ENCODE results near the gene PRMT9. TPM values are rescaled to one million over a fixed set of nuclear protein-coding genes. Genes with fewer than 3 reads are reported as not detected.

Gene PRMT9
- total RNA-seq, 1 experiment from 2014 or later: 21.7 TPM

- Histone ChIP-seq H2AFZ (ENCODE audit: low read length) (no peak overlapping the region), H3K9me2 (replicated peaks; ENCODE audit: insufficient read depth, low read length) (no peaks in the 10 kb centered on the region), H3K36me3 (ENCODE audit: insufficient read depth, low read length) (no peaks in the 10 kb centered on the region), H3K27me3 (ENCODE audit: low read length) (no peaks in the 10 kb centered on the region), H3K4me1 (ENCODE audit: low read length) (no peaks in the 10 kb centered on the region), H3K9me3 (ENCODE audit: low read length) (no peaks in the 10 kb centered on the region), H3K79me2 (ENCODE audit: low read length) (no peaks in the 10 kb centered on the region), H3K9ac (ENCODE audit: low read length) (no peak overlapping the region), H3K4me3 (ENCODE audit: low read length) (no peak overlapping the region), H4K20me1 (ENCODE audit: insufficient read depth, low read depth, low read length) (no peaks in the 10 kb centered on the region), H3K4me2 (ENCODE audit: low read depth, low read length, poor library complexity, severe bottlenecking) (no peak overlapping the region), H3K27ac (ENCODE audit: low read length) (no peak overlapping the region)
- no peak for DNase-seq
Measured at GRCh38 chr4:147599769-147600168, 84.2 kb downstream of the PRMT9 start.

GRCh38 chr4:147599206-147599605 is 84.8 kb downstream of the PRMT9 start:
- Histone ChIP-seq H4K20me1 (ENCODE audit: insufficient read depth, low read depth, low read length) (no peaks in the 10 kb centered on the region), H3K9me2 (replicated peaks; ENCODE audit: insufficient read depth, low read length) (no peaks in the 10 kb centered on the region), H3K27ac (ENCODE audit: low read length) (no peak overlapping the region), H3K79me2 (ENCODE audit: low read length) (no peaks in the 10 kb centered on the region), H3K9me3 (ENCODE audit: low read length) (no peaks in the 10 kb centered on the region), H3K4me2 (ENCODE audit: low read depth, low read length, poor library complexity, severe bottlenecking) (no peak overlapping the region), H3K4me3 (ENCODE audit: low read length) (no peak overlapping the region), H3K4me1 (ENCODE audit: low read length) (no peaks in the 10 kb centered on the region), H3K36me3 (ENCODE audit: insufficient read depth, low read length) (no peaks in the 10 kb centered on the region), H2AFZ (ENCODE audit: low read length) (no peak overlapping the region), H3K27me3 (ENCODE audit: low read length) (no peaks in the 10 kb centered on the region), H3K9ac (ENCODE audit: low read length) (no peak overlapping the region)
- DNase-seq: no peak

GRCh38 chr4:147597561-147597960 is 86.4 kb downstream of the PRMT9 start:
- Histone ChIP-seq H3K4me2 (ENCODE audit: low read depth, low read length, poor library complexity, severe bottlenecking) (no peak overlapping the region), H3K4me3 (ENCODE audit: low read length) (no peak overlapping the region), H4K20me1 (ENCODE audit: insufficient read depth, low read depth, low read length) (no peaks in the 10 kb centered on the region), H3K27ac (ENCODE audit: low read length) (no peak overlapping the region), H2AFZ (ENCODE audit: low read length) (no peak overlapping the region), H3K4me1 (ENCODE audit: low read length) (no peaks in the 10 kb centered on the region), H3K36me3 (ENCODE audit: insufficient read depth, low read length) (no peaks in the 10 kb centered on the region), H3K27me3 (ENCODE audit: low read length) (no peaks in the 10 kb centered on the region), H3K9ac (ENCODE audit: low read length) (no peak overlapping the region), H3K9me3 (ENCODE audit: low read length) (no peaks in the 10 kb centered on the region), H3K79me2 (ENCODE audit: low read length) (no peaks in the 10 kb centered on the region), H3K9me2 (replicated peaks; ENCODE audit: insufficient read depth, low read length) (no peaks in the 10 kb centered on the region)
- no peak for DNase-seq

GRCh38 chr4:147596981-147597380 is 87.0 kb downstream of the PRMT9 start:
- Histone ChIP-seq H3K4me3 (ENCODE audit: low read length) (no peak overlapping the region), H4K20me1 (ENCODE audit: insufficient read depth, low read depth, low read length) (no peaks in the 10 kb centered on the region), H3K27ac (ENCODE audit: low read length) (no peak overlapping the region), H3K9ac (ENCODE audit: low read length) (no peak overlapping the region), H3K79me2 (ENCODE audit: low read length) (no peaks in the 10 kb centered on the region), H3K9me3 (ENCODE audit: low read length) (no peaks in the 10 kb centered on the region), H3K4me2 (ENCODE audit: low read depth, low read length, poor library complexity, severe bottlenecking) (no peak overlapping the region), H2AFZ (ENCODE audit: low read length) (no peak overlapping the region), H3K27me3 (ENCODE audit: low read length) (no peaks in the 10 kb centered on the region), H3K36me3 (ENCODE audit: insufficient read depth, low read length) (no peaks in the 10 kb centered on the region), H3K4me1 (ENCODE audit: low read length) (no peaks in the 10 kb centered on the region), H3K9me2 (replicated peaks; ENCODE audit: insufficient read depth, low read length) (no peaks in the 10 kb centered on the region)
- DNase-seq: no peak

DNA sequence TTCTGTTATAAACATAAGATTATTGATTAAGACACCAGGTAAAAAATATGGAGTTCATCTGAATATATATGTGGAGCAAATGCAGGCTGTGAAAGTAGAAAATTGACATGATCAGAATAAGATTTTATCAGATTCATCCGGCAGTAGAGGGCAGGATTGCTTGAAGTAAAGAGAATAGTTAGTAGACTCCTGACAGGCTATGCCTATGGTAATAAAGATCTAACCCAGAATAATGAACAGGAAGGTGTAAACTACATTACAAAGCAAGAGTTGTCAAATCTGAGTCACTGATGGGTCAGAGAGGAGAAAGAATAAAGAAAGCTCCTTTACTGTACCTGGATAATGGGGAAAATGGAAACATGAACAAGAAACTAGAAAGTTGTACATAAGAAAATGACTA is 87.6 kb downstream of the PRMT9 start:
- H3K9ac ChIP-seq (ENCODE audit: low read length): no peak overlapping the region
- H4K20me1 ChIP-seq (ENCODE audit: insufficient read depth, low read depth, low read length): no peaks in the 10 kb centered on the region
- no peaks in the 10 kb centered on the region for H3K4me1 ChIP-seq (ENCODE audit: low read length)
- no peaks in the 10 kb centered on the region for H3K9me3 ChIP-seq (ENCODE audit: low read length)
- H3K79me2 ChIP-seq (ENCODE audit: low read length): no peaks in the 10 kb centered on the region
- no peak overlapping the region for H3K4me3 ChIP-seq (ENCODE audit: low read length)
- H3K27me3 ChIP-seq (ENCODE audit: low read length): no peaks in the 10 kb centered on the region
- H3K27ac ChIP-seq (ENCODE audit: low read length): no peak overlapping the region
- no peaks in the 10 kb centered on the region for H3K9me2 ChIP-seq (replicated peaks; ENCODE audit: insufficient read depth, low read length)
- no peaks in the 10 kb centered on the region for H3K36me3 ChIP-seq (ENCODE audit: insufficient read depth, low read length)
- peak; percentile 55 for DNase-seq
- H3K4me2 ChIP-seq (ENCODE audit: low read depth, low read length, poor library complexity, severe bottlenecking): no peak overlapping the region
- H2AFZ ChIP-seq (ENCODE audit: low read length): no peak overlapping the region

- Histone ChIP-seq H3K9ac (ENCODE audit: low read length) (no peak overlapping the region), H3K9me2 (replicated peaks; ENCODE audit: insufficient read depth, low read length) (no peaks in the 10 kb centered on the region), H3K4me2 (ENCODE audit: low read depth, low read length, poor library complexity, severe bottlenecking) (no peak overlapping the region), H4K20me1 (ENCODE audit: insufficient read depth, low read depth, low read length) (no peaks in the 10 kb centered on the region), H3K27ac (ENCODE audit: low read length) (no peak overlapping the region), H3K79me2 (ENCODE audit: low read length) (no peaks in the 10 kb centered on the region), H3K36me3 (ENCODE audit: insufficient read depth, low read length) (no peaks in the 10 kb centered on the region), H3K4me1 (ENCODE audit: low read length) (no peaks in the 10 kb centered on the region), H3K4me3 (ENCODE audit: low read length) (no peak overlapping the region), H2AFZ (ENCODE audit: low read length) (no peak overlapping the region), H3K27me3 (ENCODE audit: low read length) (no peaks in the 10 kb centered on the region), H3K9me3 (ENCODE audit: low read length) (no peaks in the 10 kb centered on the region)
- DNase-seq: no peak
Measured at GRCh38 chr4:147594578-147594977, 89.4 kb downstream of the PRMT9 start.

GRCh38 chr4:147594107-147594506 is 89.9 kb downstream of the PRMT9 start:
- no peaks in the 10 kb centered on the region for H4K20me1 ChIP-seq (ENCODE audit: insufficient read depth, low read depth, low read length)

DNA sequence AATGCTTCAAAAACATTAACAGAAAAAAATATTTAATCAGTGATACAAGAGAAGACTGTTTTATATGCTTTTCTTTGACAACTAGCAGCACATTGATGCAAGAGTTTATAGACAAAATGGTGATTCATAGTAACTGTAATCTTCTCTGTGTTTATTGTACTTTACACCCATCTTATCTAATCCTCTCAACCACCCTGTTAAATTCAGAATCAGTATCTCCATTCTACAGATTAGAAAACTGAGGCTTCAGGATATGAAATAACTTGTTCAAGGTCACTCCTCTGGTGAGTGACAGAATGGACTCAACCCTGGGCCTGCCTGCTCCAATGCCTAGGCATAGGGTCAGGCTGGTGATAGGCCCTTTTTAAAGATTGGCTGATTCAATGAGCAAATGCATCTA is 92.9 kb downstream of the PRMT9 start:
- no peak overlapping the region for H3K27ac ChIP-seq (ENCODE audit: low read length)
- no peak for DNase-seq
- no peaks in the 10 kb centered on the region for H3K36me3 ChIP-seq (ENCODE audit: insufficient read depth, low read length)
- no peak overlapping the region for H3K4me2 ChIP-seq (ENCODE audit: low read depth, low read length, poor library complexity, severe bottlenecking)
- no peaks in the 10 kb centered on the region for H4K20me1 ChIP-seq (ENCODE audit: insufficient read depth, low read depth, low read length)
- H3K79me2 ChIP-seq (ENCODE audit: low read length): no peaks in the 10 kb centered on the region
- H3K27me3 ChIP-seq (ENCODE audit: low read length): peaks cover 3% of the 10 kb centered on the region; the same call in 1 of the 2 replicates
- H3K9me2 ChIP-seq (replicated peaks; ENCODE audit: insufficient read depth, low read length): no peaks in the 10 kb centered on the region
- H3K9ac ChIP-seq (ENCODE audit: low read length): no peak overlapping the region
- H3K4me1 ChIP-seq (ENCODE audit: low read length): no peaks in the 10 kb centered on the region
- H2AFZ ChIP-seq (ENCODE audit: low read length): no peak overlapping the region
- no peaks in the 10 kb centered on the region for H3K9me3 ChIP-seq (ENCODE audit: low read length)
- H3K4me3 ChIP-seq (ENCODE audit: low read length): no peak overlapping the region

More at GRCh38 chr4:147594107-147594506, 89.9 kb downstream of the PRMT9 start:
- no peak overlapping the region for H3K9ac ChIP-seq (ENCODE audit: low read length)
- no peak overlapping the region for H3K27ac ChIP-seq (ENCODE audit: low read length)
- H3K9me3 ChIP-seq (ENCODE audit: low read length): no peaks in the 10 kb centered on the region
- no peaks in the 10 kb centered on the region for H3K36me3 ChIP-seq (ENCODE audit: insufficient read depth, low read length)
- no peaks in the 10 kb centered on the region for H3K79me2 ChIP-seq (ENCODE audit: low read length)
- no peak overlapping the region for H3K4me2 ChIP-seq (ENCODE audit: low read depth, low read length, poor library complexity, severe bottlenecking)
- H3K4me1 ChIP-seq (ENCODE audit: low read length): no peaks in the 10 kb centered on the region
- DNase-seq: no peak
- no peak overlapping the region for H3K4me3 ChIP-seq (ENCODE audit: low read length)
- H2AFZ ChIP-seq (ENCODE audit: low read length): no peak overlapping the region
- H3K9me2 ChIP-seq (replicated peaks; ENCODE audit: insufficient read depth, low read length): no peaks in the 10 kb centered on the region
- peaks cover 2% of the 10 kb centered on the region; the same call in 1 of the 2 replicates for H3K27me3 ChIP-seq (ENCODE audit: low read length)

Data from Karpas-422 (cell line).